GM12878 (cell line): ENCODE measurements around the gene SMPD4. TPM values are rescaled to one million over a fixed set of nuclear protein-coding genes. Genes with fewer than 3 reads are reported as not detected.

Experiments used
- ATAC-seq: fragments of 200-7000 bp; cut with Tn5 transposase; 3 replicates; pipeline ENCODE4 v1.9.1; 2020; ENCODE audit warnings: mild to moderate bottlenecking, moderate library complexity
- BruUV-seq: library from RNA; stranded (reverse); fragments of 400-500 nt; replicated peaks from 2 replicates; lab custom pipeline; 2021; lab: Mats Ljungman, UMichigan
- CTCF ChIA-PET: fragments of 300-600 bp; sonication (Branson Sonifier 250); formaldehyde crosslinking; extraction: SDS; loops from one replicate; lab custom pipeline; 2021; ENCODE audit warnings: inconsistent platforms; lab: Yijun Ruan, JAX
- POLR2A ChIA-PET: fragments of 350-600 bp; formaldehyde crosslinking; extraction: SDS; loops from one replicate; lab custom pipeline; 2021; ENCODE audit warnings: inconsistent platforms; lab: Charles Lee
- RAD21 ChIA-PET: fragments of 300-600 bp; sonication (Branson Sonifier 250); formaldehyde crosslinking; loops from one replicate; lab custom pipeline; 2023; ENCODE audit warnings: antibody characterized with exemption; ENCODE audit not compliant: unreplicated experiment; lab: Charles Lee
- SMC1A ChIA-PET: fragments of 300-600 bp; sonication (Branson Sonifier 250); formaldehyde crosslinking; loops from one replicate; lab custom pipeline; 2023; ENCODE audit not compliant: unreplicated experiment, uncharacterized antibody; lab: Charles Lee
- DNase-seq: peaks from one replicate; pipeline ENCODE4 v3.0.0-alpha.2; 2011; ENCODE audit warnings: low read depth, low spot score
- FAIRE-seq: peaks from 3 replicates; lab custom pipeline; 2011; peaks lifted over from hg19 to GRCh38; lab: Jason Lieb, UNC
- H2AFZ ChIP-seq: 2 replicates; pipeline ENCODE4 v1.6.0; 2011; ENCODE audit warnings: low read depth, low read length, control low read depth; ENCODE audit not compliant: control insufficient read depth
- H3K27ac ChIP-seq: 2 replicates; pipeline ENCODE4 v1.5.1; 2011; ENCODE audit warnings: control low read depth; ENCODE audit not compliant: control insufficient read depth, insufficient read depth
- H3K27me3 ChIP-seq, 2 experiments: replicated peaks in 1 of 2; 2 replicates each; pipeline versions ENCODE4 v1.6.0 to v1.6.1; 2011; ENCODE audit warnings: low read length in 1 of 2; ENCODE audit not compliant: control insufficient read depth in 2 of 2, insufficient read depth in 2 of 2
- H3K36me3 ChIP-seq, 2 experiments: 2 replicates each; pipeline ENCODE4 v1.5.1; 2011; ENCODE audit warnings: low read length in 1 of 2; ENCODE audit not compliant: control insufficient read depth in 2 of 2, insufficient read depth in 2 of 2
- H3K4me1 ChIP-seq: 2 replicates; pipeline ENCODE4 v1.6.1; 2011; ENCODE audit warnings: mild to moderate bottlenecking, low read length, moderate library complexity, mixed read lengths; ENCODE audit not compliant: control insufficient read depth, insufficient read depth
- H3K4me2 ChIP-seq: 2 replicates; pipeline ENCODE4 v1.6.0; 2011; ENCODE audit warnings: control low read depth; ENCODE audit not compliant: control insufficient read depth, insufficient read depth
- H3K4me3 ChIP-seq: fragments of 200-600 bp; sonication (generic); 2 replicates; pipeline ENCODE4 v1.5.1; 2016
- H3K79me2 ChIP-seq: 2 replicates; pipeline ENCODE4 v1.6.0; 2011; ENCODE audit warnings: low read length; ENCODE audit not compliant: control insufficient read depth, insufficient read depth
- H3K9ac ChIP-seq: 2 replicates; pipeline ENCODE4 v1.8.0; 2011; ENCODE audit warnings: low read length, control low read depth, mixed read lengths; ENCODE audit not compliant: control insufficient read depth, insufficient read depth
- H3K9me3 ChIP-seq: replicated peaks from 3 replicates; pipeline ENCODE4 v1.5.1; 2011; ENCODE audit warnings: mild to moderate bottlenecking, low read length; ENCODE audit not compliant: control insufficient read depth, insufficient read depth
- H4K20me1 ChIP-seq: 2 replicates; pipeline ENCODE4 v1.6.0; 2011; ENCODE audit not compliant: control insufficient read depth, insufficient read depth
- BHLHE40 ChIP-seq, 2 experiments: fragments of 450-650 bp in 1 of 2; IDR thresholded peaks; 2 replicates each; pipeline ENCODE4 v1.6.1; 2011 to 2017; ENCODE audit warnings: low read depth in 2 of 2, borderline replicate concordance in 1 of 2, improper control_type of control experiment in 1 of 2, low read length in 1 of 2, mild to moderate bottlenecking in 1 of 2
- KAT2A ChIP-seq: conservative IDR thresholded peaks from 2 replicates; pipeline ENCODE4 v1.6.1; 2011; ENCODE audit warnings: low read depth, low read length; ENCODE audit not compliant: control insufficient read depth
- KDM1A ChIP-seq: fragments of 200-600 bp; sonication (generic); IDR thresholded peaks from 2 replicates; pipeline ENCODE4 v1.6.1; 2016; ENCODE audit warnings: borderline replicate concordance
- MYB ChIP-seq: fragments of 150-350 bp; IDR thresholded peaks from 2 replicates; pipeline ENCODE4 v1.6.1; 2014; ENCODE audit warnings: mild to moderate bottlenecking, low read depth, low read length, borderline replicate concordance
- NRF1 ChIP-seq: conservative IDR thresholded peaks from 2 replicates; pipeline ENCODE4 v1.6.1; 2011; ENCODE audit warnings: mild to moderate bottlenecking, low read depth, low read length, improper control_type of control experiment
- PAX5 ChIP-seq: IDR thresholded peaks from 2 replicates; pipeline ENCODE4 v1.6.1; 2011; ENCODE audit warnings: low read depth, low read length, borderline replicate concordance
- PML ChIP-seq: IDR thresholded peaks from 2 replicates; pipeline ENCODE4 v1.6.1; 2012; ENCODE audit warnings: low read length, inconsistent platforms
- RCOR1 ChIP-seq: conservative IDR thresholded peaks from 2 replicates; pipeline ENCODE4 v1.6.1; 2012; ENCODE audit warnings: low read depth, low read length, improper control_type of control experiment
- STAT1 ChIP-seq: fragments of 450-650 bp; conservative IDR thresholded peaks from 2 replicates; pipeline ENCODE4 v1.6.1; 2014; ENCODE audit warnings: antibody characterized with exemption, mild to moderate bottlenecking
- TAF1 ChIP-seq: IDR thresholded peaks from 2 replicates; pipeline ENCODE4 v1.6.1; 2011; ENCODE audit warnings: mild to moderate bottlenecking, low read depth, low read length, borderline replicate concordance
- TCF7 ChIP-seq: IDR thresholded peaks from 2 replicates; pipeline ENCODE4 v1.6.1; 2014; ENCODE audit warnings: antibody characterized with exemption, borderline replicate concordance
- ZNF384 ChIP-seq: IDR thresholded peaks from 2 replicates; pipeline ENCODE4 v1.6.1; 2012; ENCODE audit warnings: low read depth, mild to moderate bottlenecking, low read length, improper control_type of control experiment, borderline replicate concordance
- ZNF622 ChIP-seq: fragments of 450-650 bp; IDR thresholded peaks from 2 replicates; pipeline ENCODE4 v1.6.1; 2017; ENCODE audit warnings: mild to moderate bottlenecking, inconsistent platforms
- WGBS: methylation state at CpG from one replicate; pipeline ENCODE4 v1.1.6; 2016; ENCODE audit warnings: low lambda C conversion rate; ENCODE audit not compliant: insufficient replicate concordance, insufficient coverage; ENCODE audit errors: missing lambda C conversion rate; 5-methylcytosine and 5-hydroxymethylcytosine counted together
- in situ Hi-C: fragments of 300-500 bp; cut with MboI; formaldehyde crosslinking; loops from 9 replicates; pipeline ENCODE4 v1.14.3; 2018; ENCODE audit warnings: mixed read lengths
- intact Hi-C: fragments of 100-400 bp; cut with micrococcal nuclease; formaldehyde crosslinking; loops from one replicate; pipeline ENCODE4 v1.14.2; 2022; ENCODE audit not compliant: unreplicated experiment
- polyA plus RNA-seq, 11 experiments: library from polyadenylated mRNA; depleted of rRNA in 4 of 11; unstranded in 6 of 11; stranded (reverse) in 5 of 11; fragments of >200 nt; fragmentation: Nextera tagmentation in 4 of 11; fragmentation: Illumina TruSeq in 1 of 11; extraction: Ambion mirVana in 4 of 11; extraction: Trizol in 1 of 11; gene quantifications; 1 replicate in 1 of 11; 2 replicates in 10 of 11; pipeline versions ENCODE4 v1.2.1 to v1.2.3, GENCODE V29; 2011 to 2016; ENCODE audit warnings: inconsistent platforms in 2 of 11, missing spikeins in 2 of 11, low read depth in 1 of 11
- total RNA-seq, 4 experiments: library from RNA; depleted of rRNA in 3 of 4; stranded (reverse); fragments of >200 nt in 3 of 4; fragmentation: Illumina TruSeq in 1 of 4; extraction: Trizol in 1 of 4; gene quantifications; 2 replicates each; pipeline versions ENCODE4 v1.2.1 to v1.2.3, GENCODE V29; 2013 to 2021
- TF ChIP-seq, protein P1 (sequence below): fragments of 450-650 bp; conservative IDR thresholded peaks from 2 replicates; pipeline ENCODE4 v1.6.1; 2017; ENCODE audit warnings: mild to moderate bottlenecking, moderate library complexity
- TF ChIP-seq, protein P2 (sequence below): fragments of 450-650 bp; IDR thresholded peaks from 2 replicates; pipeline ENCODE4 v1.6.1; 2017; ENCODE audit warnings: mild to moderate bottlenecking, low read depth, inconsistent platforms; ENCODE audit not compliant: poor library complexity, severe bottlenecking
- TF ChIP-seq, protein P3 (sequence below): fragments of 450-650 bp; IDR thresholded peaks from 2 replicates; pipeline ENCODE4 v1.6.1; 2017; ENCODE audit warnings: mild to moderate bottlenecking, moderate library complexity
- TF ChIP-seq, protein P4 (sequence below): IDR thresholded peaks from 2 replicates; pipeline ENCODE4 v1.6.1; 2012; ENCODE audit warnings: low read depth, low read length, improper control_type of control experiment

Gene SMPD4
- total and polyA plus RNA-seq, 10 of the 15 experiments (the other 5 are each of a cell fraction or from before 2014, with no cell fraction given), result 5.0 to 82.0 (median 45.7) TPM

DNA sequence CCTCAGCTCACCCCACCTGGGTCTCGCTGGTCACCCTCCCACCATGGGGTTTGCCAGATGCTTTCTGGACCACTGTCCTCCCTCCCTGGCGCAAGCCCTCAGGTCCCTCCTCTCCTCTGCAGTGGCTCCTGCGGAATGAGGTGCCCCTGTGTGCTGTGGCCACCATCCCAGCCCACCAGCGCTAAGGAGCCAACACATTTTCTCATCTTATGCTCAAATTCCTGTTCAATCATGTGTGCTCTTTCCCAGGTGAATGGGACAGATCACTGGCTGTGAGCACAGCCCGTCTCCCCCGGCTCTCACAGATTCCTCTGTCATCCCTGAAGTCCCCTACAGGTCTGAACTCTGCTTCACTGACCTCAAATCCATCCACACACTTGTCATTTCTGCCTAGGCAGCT lies 21.3 kb downstream of the SMPD4 start:
- Histone ChIP-seq H3K9me3 (no peaks in the 10 kb centered on the region), H3K36me3 (peaks cover 5 to 15% of the 10 kb centered on the region in 2 experiments; a peak in 3 of 4 replicates), H2AFZ (no peak overlapping the region), H3K4me2 (no peak overlapping the region), H3K4me1 (peaks cover 18% of the 10 kb centered on the region), H3K9ac (no peak overlapping the region), H3K79me2 (no peaks in the 10 kb centered on the region), H3K27me3 (no peaks in the 10 kb centered on the region), H3K4me3 (no peak overlapping the region), H3K27ac (no peak overlapping the region), H4K20me1 (no peaks in the 10 kb centered on the region)
- BruUV-seq, result TSS peak; percentile 17
- WGBS, result 87% methylated on average over 6 of the region's 6 CpGs
- in situ Hi-C loops, result no loop called here
- TF ChIP-seq MYB (no peak), KAT2A (no peak), TAF1 (no peak), BHLHE40 (IDR thresholded peaks at IDR 0.05; ENCODE audit: borderline replicate concordance in 1 of 2, low read depth in 2 of 2, low read length in 1 of 2) (no peak), ZNF384 (no peak), PAX5 (no peak), STAT1 (no peak), RCOR1 (no peak), TCF7 (no peak), ZNF622 (no peak), KDM1A (no peak), PML (no peak), NRF1 (no peak)
- TF ChIP-seq, protein P1, sequence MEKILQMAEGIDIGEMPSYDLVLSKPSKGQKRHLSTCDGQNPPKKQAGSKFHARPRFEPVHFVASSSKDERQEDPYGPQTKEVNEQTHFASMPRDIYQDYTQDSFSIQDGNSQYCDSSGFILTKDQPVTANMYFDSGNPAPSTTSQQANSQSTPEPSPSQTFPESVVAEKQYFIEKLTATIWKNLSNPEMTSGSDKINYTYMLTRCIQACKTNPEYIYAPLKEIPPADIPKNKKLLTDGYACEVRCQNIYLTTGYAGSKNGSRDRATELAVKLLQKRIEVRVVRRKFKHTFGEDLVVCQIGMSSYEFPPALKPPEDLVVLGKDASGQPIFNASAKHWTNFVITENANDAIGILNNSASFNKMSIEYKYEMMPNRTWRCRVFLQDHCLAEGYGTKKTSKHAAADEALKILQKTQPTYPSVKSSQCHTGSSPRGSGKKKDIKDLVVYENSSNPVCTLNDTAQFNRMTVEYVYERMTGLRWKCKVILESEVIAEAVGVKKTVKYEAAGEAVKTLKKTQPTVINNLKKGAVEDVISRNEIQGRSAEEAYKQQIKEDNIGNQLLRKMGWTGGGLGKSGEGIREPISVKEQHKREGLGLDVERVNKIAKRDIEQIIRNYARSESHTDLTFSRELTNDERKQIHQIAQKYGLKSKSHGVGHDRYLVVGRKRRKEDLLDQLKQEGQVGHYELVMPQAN, result no peak
- TF ChIP-seq, protein P2, sequence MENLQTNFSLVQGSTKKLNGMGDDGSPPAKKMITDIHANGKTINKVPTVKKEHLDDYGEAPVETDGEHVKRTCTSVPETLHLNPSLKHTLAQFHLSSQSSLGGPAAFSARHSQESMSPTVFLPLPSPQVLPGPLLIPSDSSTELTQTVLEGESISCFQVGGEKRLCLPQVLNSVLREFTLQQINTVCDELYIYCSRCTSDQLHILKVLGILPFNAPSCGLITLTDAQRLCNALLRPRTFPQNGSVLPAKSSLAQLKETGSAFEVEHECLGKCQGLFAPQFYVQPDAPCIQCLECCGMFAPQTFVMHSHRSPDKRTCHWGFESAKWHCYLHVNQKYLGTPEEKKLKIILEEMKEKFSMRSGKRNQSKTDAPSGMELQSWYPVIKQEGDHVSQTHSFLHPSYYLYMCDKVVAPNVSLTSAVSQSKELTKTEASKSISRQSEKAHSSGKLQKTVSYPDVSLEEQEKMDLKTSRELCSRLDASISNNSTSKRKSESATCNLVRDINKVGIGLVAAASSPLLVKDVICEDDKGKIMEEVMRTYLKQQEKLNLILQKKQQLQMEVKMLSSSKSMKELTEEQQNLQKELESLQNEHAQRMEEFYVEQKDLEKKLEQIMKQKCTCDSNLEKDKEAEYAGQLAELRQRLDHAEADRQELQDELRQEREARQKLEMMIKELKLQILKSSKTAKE, result no peak
- TF ChIP-seq, protein P3, sequence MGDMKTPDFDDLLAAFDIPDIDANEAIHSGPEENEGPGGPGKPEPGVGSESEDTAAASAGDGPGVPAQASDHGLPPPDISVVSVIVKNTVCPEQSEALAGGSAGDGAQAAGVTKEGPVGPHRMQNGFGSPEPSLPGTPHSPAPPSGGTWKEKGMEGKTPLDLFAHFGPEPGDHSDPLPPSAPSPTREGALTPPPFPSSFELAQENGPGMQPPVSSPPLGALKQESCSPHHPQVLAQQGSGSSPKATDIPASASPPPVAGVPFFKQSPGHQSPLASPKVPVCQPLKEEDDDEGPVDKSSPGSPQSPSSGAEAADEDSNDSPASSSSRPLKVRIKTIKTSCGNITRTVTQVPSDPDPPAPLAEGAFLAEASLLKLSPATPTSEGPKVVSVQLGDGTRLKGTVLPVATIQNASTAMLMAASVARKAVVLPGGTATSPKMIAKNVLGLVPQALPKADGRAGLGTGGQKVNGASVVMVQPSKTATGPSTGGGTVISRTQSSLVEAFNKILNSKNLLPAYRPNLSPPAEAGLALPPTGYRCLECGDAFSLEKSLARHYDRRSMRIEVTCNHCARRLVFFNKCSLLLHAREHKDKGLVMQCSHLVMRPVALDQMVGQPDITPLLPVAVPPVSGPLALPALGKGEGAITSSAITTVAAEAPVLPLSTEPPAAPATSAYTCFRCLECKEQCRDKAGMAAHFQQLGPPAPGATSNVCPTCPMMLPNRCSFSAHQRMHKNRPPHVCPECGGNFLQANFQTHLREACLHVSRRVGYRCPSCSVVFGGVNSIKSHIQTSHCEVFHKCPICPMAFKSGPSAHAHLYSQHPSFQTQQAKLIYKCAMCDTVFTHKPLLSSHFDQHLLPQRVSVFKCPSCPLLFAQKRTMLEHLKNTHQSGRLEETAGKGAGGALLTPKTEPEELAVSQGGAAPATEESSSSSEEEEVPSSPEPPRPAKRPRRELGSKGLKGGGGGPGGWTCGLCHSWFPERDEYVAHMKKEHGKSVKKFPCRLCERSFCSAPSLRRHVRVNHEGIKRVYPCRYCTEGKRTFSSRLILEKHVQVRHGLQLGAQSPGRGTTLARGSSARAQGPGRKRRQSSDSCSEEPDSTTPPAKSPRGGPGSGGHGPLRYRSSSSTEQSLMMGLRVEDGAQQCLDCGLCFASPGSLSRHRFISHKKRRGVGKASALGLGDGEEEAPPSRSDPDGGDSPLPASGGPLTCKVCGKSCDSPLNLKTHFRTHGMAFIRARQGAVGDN, result no peak
- TF ChIP-seq, protein P4, sequence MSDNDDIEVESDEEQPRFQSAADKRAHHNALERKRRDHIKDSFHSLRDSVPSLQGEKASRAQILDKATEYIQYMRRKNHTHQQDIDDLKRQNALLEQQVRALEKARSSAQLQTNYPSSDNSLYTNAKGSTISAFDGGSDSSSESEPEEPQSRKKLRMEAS, result no peak
- ChIA-PET SMC1A (no interaction called here), RAD21 (no interaction called here), CTCF (no interaction called here), POLR2A (no interaction called here)
- FAIRE-seq, result no peak
- ATAC-seq, result no peak
- DNase-seq, result no peak
- intact Hi-C loops, result no loop called here
